Hepatic stellate cell (primary cell): ENCODE data around the gene ZXDC.

Experiments used
- DNase-seq: peaks from one replicate; pipeline ENCODE4 v3.0.0; 2011; ENCODE audit warnings: low spot score

ZXDC gene

GRCh38 chr3:126394179-126394976 is 81.3 kb downstream of the ZXDC start, which contains the start of gene CFAP100:
TSS of gene CFAP100 (plus strand) at chr3:126394909. CDS start at chr3:126396001, 1,092 bp downstream.
- DNase-seq, result peak; percentile 33

- DNase-seq, result no peak
Measured at GRCh38 chr3:126393563-126393962, 82.1 kb downstream of the ZXDC start.

- DNase-seq, result no peak
Measured at GRCh38 chr3:126392246-126392645, 83.4 kb downstream of the ZXDC start.

GRCh38 chr3:126391631-126392030 is 84.1 kb downstream of the ZXDC start:
- DNase-seq, result no peak

- no peak for DNase-seq
Measured at GRCh38 chr3:126390751-126391150, 84.9 kb downstream of the ZXDC start.

GRCh38 chr3:126390201-126390600 is 85.5 kb downstream of the ZXDC start:
- DNase-seq, result no peak

- no peak for DNase-seq
Measured at GRCh38 chr3:126389794-126390146, 85.9 kb downstream of the ZXDC start.

- DNase-seq, result peak; percentile 82
Measured at GRCh38 chr3:126389112-126389793, 86.4 kb downstream of the ZXDC start.
